ENCODE results near the gene HSP90AB1. TPM values are rescaled to one million over a fixed set of nuclear protein-coding genes. Genes with fewer than 3 reads are reported as not detected.

HSP90AB1 gene
- total and polyA plus RNA-seq, 9 of the 15 experiments (the other 6 are each of a cell fraction or from before 2014, with no cell fraction given) = 1,780 to 3,358 (median 2,262) TPM

DNA sequence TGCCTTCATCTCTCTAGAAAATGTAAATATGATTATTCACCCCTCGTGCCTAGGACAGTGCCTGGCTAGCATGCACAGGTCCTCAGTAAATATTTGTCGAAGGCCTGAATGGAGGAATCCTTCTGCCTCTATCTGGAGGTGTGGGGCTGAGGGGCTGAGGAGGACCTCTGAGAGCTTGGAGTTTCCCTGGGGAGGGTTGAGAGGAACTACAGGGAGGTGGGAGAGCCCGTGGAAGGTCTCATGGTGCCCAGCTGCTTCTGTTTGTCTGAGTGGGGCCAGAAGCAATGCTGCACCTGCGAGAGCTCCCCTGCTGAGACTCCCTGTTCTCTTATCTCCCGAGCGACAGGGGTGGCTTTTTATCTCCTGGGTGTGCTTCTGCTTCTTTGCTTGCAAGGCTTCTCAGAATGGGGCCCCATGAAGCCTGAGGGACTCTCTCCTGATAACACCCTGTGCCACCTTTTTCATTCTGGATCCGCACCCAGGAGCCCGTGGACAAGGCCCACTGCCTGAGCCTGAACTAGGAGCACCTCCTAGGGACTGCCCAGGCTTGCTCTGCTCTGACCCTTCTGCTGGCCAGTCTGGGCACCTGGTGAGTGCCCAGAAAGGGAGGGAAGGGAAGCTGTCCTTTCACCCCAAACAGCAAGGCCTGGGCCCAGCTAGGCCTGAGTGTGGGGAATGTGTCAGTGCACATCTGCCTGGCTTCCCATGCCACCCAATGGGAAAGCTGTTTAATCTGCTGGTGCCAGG, 21.1 kb upstream of the HSP90AB1 start (continued):
- TF ChIP-seq ETV1 (tag; conservative IDR thresholded peaks at IDR 0.05; ENCODE audit: low read depth) (peak; percentile 24; the same call in 1 of the 2 replicates), SMARCA4 (IDR thresholded peaks at IDR 0.05) (peak; percentile 94), ZNF707 (CRISPR knock-in tag; conservative IDR thresholded peaks at IDR 0.05) (no peak), ZNF174 (CRISPR knock-in tag; IDR thresholded peaks at IDR 0.05) (no peak), ZNF232 (CRISPR knock-in tag; IDR thresholded peaks at IDR 0.05) (no peak), ZNF311 (CRISPR knock-in tag; IDR thresholded peaks at IDR 0.05) (no peak), SMARCA5 (IDR thresholded peaks at IDR 0.05) (peak; percentile 70; the same call in 1 of the 2 replicates), TAF1 (IDR thresholded peaks at IDR 0.05; ENCODE audit: control insufficient read depth, extremely low read depth, insufficient read depth, low read length, severe bottlenecking) (peak; percentile 43), NFIC (IDR thresholded peaks at IDR 0.05) (peak; percentile 93), NONO (IDR thresholded peaks at IDR 0.05; ENCODE audit: low read depth in 2 of 2, low read length in 1 of 2) (peak in 1 of 2 experiments; percentile 81; a peak in 2 of 4 replicates), BDP1 (IDR thresholded peaks at IDR 0.05; ENCODE audit: insufficient read depth, insufficient read length) (no peak), KLF1 (tag; IDR thresholded peaks at IDR 0.05) (0 out of 2 replicates have a peak, but pooled peaks have one; percentile 8), GATA2 (CRISPR knock-in tag; IDR thresholded peaks at IDR 0.05) (peak; percentile 98)
- TF ChIP-seq, protein P1, sequence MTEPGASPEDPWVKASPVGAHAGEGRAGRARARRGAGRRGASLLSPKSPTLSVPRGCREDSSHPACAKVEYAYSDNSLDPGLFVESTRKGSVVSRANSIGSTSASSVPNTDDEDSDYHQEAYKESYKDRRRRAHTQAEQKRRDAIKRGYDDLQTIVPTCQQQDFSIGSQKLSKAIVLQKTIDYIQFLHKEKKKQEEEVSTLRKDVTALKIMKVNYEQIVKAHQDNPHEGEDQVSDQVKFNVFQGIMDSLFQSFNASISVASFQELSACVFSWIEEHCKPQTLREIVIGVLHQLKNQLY (CRISPR knock-in tag; conservative IDR thresholded peaks at IDR 0.05) = no peak
- TF ChIP-seq, protein P2, sequence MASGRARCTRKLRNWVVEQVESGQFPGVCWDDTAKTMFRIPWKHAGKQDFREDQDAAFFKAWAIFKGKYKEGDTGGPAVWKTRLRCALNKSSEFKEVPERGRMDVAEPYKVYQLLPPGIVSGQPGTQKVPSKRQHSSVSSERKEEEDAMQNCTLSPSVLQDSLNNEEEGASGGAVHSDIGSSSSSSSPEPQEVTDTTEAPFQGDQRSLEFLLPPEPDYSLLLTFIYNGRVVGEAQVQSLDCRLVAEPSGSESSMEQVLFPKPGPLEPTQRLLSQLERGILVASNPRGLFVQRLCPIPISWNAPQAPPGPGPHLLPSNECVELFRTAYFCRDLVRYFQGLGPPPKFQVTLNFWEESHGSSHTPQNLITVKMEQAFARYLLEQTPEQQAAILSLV (tag; IDR thresholded peaks at IDR 0.05) = no peak
- TF ChIP-seq, protein P3, sequence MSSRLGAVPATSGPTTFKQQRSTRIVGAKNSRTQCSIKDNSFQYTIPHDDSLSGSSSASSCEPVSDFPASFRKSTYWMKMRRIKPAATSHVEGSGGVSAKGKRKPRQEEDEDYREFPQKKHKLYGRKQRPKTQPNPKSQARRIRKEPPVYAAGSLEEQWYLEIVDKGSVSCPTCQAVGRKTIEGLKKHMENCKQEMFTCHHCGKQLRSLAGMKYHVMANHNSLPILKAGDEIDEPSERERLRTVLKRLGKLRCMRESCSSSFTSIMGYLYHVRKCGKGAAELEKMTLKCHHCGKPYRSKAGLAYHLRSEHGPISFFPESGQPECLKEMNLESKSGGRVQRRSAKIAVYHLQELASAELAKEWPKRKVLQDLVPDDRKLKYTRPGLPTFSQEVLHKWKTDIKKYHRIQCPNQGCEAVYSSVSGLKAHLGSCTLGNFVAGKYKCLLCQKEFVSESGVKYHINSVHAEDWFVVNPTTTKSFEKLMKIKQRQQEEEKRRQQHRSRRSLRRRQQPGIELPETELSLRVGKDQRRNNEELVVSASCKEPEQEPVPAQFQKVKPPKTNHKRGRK (tag; IDR thresholded peaks at IDR 0.05) = no peak
- TF ChIP-seq, protein P4, sequence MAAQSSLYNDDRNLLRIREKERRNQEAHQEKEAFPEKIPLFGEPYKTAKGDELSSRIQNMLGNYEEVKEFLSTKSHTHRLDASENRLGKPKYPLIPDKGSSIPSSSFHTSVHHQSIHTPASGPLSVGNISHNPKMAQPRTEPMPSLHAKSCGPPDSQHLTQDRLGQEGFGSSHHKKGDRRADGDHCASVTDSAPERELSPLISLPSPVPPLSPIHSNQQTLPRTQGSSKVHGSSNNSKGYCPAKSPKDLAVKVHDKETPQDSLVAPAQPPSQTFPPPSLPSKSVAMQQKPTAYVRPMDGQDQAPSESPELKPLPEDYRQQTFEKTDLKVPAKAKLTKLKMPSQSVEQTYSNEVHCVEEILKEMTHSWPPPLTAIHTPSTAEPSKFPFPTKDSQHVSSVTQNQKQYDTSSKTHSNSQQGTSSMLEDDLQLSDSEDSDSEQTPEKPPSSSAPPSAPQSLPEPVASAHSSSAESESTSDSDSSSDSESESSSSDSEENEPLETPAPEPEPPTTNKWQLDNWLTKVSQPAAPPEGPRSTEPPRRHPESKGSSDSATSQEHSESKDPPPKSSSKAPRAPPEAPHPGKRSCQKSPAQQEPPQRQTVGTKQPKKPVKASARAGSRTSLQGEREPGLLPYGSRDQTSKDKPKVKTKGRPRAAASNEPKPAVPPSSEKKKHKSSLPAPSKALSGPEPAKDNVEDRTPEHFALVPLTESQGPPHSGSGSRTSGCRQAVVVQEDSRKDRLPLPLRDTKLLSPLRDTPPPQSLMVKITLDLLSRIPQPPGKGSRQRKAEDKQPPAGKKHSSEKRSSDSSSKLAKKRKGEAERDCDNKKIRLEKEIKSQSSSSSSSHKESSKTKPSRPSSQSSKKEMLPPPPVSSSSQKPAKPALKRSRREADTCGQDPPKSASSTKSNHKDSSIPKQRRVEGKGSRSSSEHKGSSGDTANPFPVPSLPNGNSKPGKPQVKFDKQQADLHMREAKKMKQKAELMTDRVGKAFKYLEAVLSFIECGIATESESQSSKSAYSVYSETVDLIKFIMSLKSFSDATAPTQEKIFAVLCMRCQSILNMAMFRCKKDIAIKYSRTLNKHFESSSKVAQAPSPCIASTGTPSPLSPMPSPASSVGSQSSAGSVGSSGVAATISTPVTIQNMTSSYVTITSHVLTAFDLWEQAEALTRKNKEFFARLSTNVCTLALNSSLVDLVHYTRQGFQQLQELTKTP (IDR thresholded peaks at IDR 0.05; ENCODE audit: low read depth in 1 of 2, partially characterized antibody in 2 of 2) = peak in 1 of 2 experiments; percentile 87
- TF ChIP-seq, protein P5, sequence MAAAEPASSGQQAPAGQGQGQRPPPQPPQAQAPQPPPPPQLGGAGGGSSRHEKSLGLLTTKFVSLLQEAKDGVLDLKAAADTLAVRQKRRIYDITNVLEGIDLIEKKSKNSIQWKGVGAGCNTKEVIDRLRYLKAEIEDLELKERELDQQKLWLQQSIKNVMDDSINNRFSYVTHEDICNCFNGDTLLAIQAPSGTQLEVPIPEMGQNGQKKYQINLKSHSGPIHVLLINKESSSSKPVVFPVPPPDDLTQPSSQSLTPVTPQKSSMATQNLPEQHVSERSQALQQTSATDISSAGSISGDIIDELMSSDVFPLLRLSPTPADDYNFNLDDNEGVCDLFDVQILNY (CRISPR knock-in tag; IDR thresholded peaks at IDR 0.05) = no peak

Data from K562 (cell line).